IPS-15b (cell line): ENCODE measurements around the gene NUFIP2.
"Not testable (repeated sequence)": the region's sequence is repeated elsewhere in the genome, so short reads cannot be mapped to it uniquely, and the experiment has no call there.

Experiments
- H3K27me3 ChIP-seq: one replicate; pipeline ENCODE4 v1.6.1; 2013; ENCODE audit warnings: low read length; ENCODE audit not compliant: control insufficient read depth, insufficient read depth
- H3K36me3 ChIP-seq: one replicate; pipeline ENCODE4 v1.6.1; 2013; ENCODE audit warnings: low read length; ENCODE audit not compliant: control insufficient read depth, insufficient read depth
- H3K4me1 ChIP-seq: one replicate; pipeline ENCODE4 v1.6.1; 2013; ENCODE audit warnings: mild to moderate bottlenecking, low read length; ENCODE audit not compliant: control insufficient read depth, insufficient read depth
- H3K4me3 ChIP-seq: one replicate; pipeline ENCODE4 v1.5.1; 2013; ENCODE audit warnings: low read depth, low read length
- H3K9ac ChIP-seq: one replicate; pipeline ENCODE4 v1.6.1; 2013; ENCODE audit warnings: low read depth, mild to moderate bottlenecking, low read length
- H3K9me3 ChIP-seq: one replicate; pipeline ENCODE4 v1.6.1; 2013; ENCODE audit warnings: mild to moderate bottlenecking, low read length; ENCODE audit not compliant: control insufficient read depth, insufficient read depth

The NUFIP2 gene

GRCh38 chr17:29271980-29272379 lies 22.0 kb downstream of the NUFIP2 start:
- H3K27me3 ChIP-seq, H3K4me3 ChIP-seq, H3K36me3 ChIP-seq, H3K9ac ChIP-seq, H3K4me1 ChIP-seq, H3K9me3 ChIP-seq: not testable (repeated sequence)

- Histone ChIP-seq H3K9me3 (no peaks in the 10 kb centered on the region), H3K4me1 (no peaks in the 10 kb centered on the region), H3K4me3 (no peak overlapping the region), H3K36me3 (peaks cover 10% of the 10 kb centered on the region), H3K27me3 (no peaks in the 10 kb centered on the region), H3K9ac (no peak overlapping the region)
Measured at GRCh38 chr17:29263916-29264315, 30.0 kb downstream of the NUFIP2 start.

GRCh38 chr17:29257756-29258155 lies 36.2 kb downstream of the NUFIP2 start:
- Histone ChIP-seq H3K27me3 (no peaks in the 10 kb centered on the region), H3K9ac (no peak overlapping the region), H3K4me1 (no peaks in the 10 kb centered on the region), H3K36me3 (peaks cover 7% of the 10 kb centered on the region), H3K4me3 (no peak overlapping the region), H3K9me3 (no peaks in the 10 kb centered on the region)

GRCh38 chr17:29256735-29257466 lies 37.0 kb downstream of the NUFIP2 start:
- Histone ChIP-seq H3K4me1 (no peaks in the 10 kb centered on the region), H3K27me3 (no peaks in the 10 kb centered on the region), H3K36me3 (peaks cover 7% of the 10 kb centered on the region), H3K9me3 (no peaks in the 10 kb centered on the region), H3K4me3 (no peak overlapping the region), H3K9ac (no peak overlapping the region)

- Histone ChIP-seq H3K4me3 (no peak overlapping the region), H3K4me1 (no peaks in the 10 kb centered on the region), H3K9me3 (no peaks in the 10 kb centered on the region), H3K27me3 (no peaks in the 10 kb centered on the region), H3K36me3 (peaks cover 4% of the 10 kb centered on the region), H3K9ac (no peak overlapping the region)
Measured at GRCh38 chr17:29255926-29256522, 37.9 kb downstream of the NUFIP2 start.

- Histone ChIP-seq H3K9me3 (no peaks in the 10 kb centered on the region), H3K4me3 (no peak overlapping the region), H3K9ac (no peak overlapping the region), H3K4me1 (no peaks in the 10 kb centered on the region), H3K36me3 (no peaks in the 10 kb centered on the region), H3K27me3 (no peaks in the 10 kb centered on the region)
Measured at GRCh38 chr17:29253037-29253436, 40.9 kb downstream of the NUFIP2 start.

GRCh38 chr17:29252101-29252791 lies 41.7 kb downstream of the NUFIP2 start:
- H3K4me3 ChIP-seq: no peak overlapping the region
- H3K4me1 ChIP-seq: no peaks in the 10 kb centered on the region
- H3K27me3 ChIP-seq: no peaks in the 10 kb centered on the region
- no peak overlapping the region for H3K9ac ChIP-seq
- H3K36me3 ChIP-seq: no peaks in the 10 kb centered on the region
- H3K9me3 ChIP-seq: no peaks in the 10 kb centered on the region

- Histone ChIP-seq H3K9ac (no peak overlapping the region), H3K9me3 (no peaks in the 10 kb centered on the region), H3K4me1 (no peaks in the 10 kb centered on the region)
Measured at GRCh38 chr17:29251184-29251583, 42.8 kb downstream of the NUFIP2 start.

GRCh38 chr17:29250666-29251065 lies 43.3 kb downstream of the NUFIP2 start:
- H3K4me1 ChIP-seq: no peaks in the 10 kb centered on the region
- no peaks in the 10 kb centered on the region for H3K9me3 ChIP-seq
- no peaks in the 10 kb centered on the region for H3K36me3 ChIP-seq
- H3K9ac ChIP-seq: no peak overlapping the region
- no peak overlapping the region for H3K4me3 ChIP-seq
- H3K27me3 ChIP-seq: no peaks in the 10 kb centered on the region

More at GRCh38 chr17:29251184-29251583, 42.8 kb downstream of the NUFIP2 start:
- Histone ChIP-seq H3K4me3 (no peak overlapping the region), H3K27me3 (no peaks in the 10 kb centered on the region), H3K36me3 (no peaks in the 10 kb centered on the region)

- Histone ChIP-seq H3K9ac (no peak overlapping the region), H3K4me1 (no peaks in the 10 kb centered on the region), H3K27me3 (no peaks in the 10 kb centered on the region), H3K9me3 (no peaks in the 10 kb centered on the region), H3K4me3 (no peak overlapping the region), H3K36me3 (no peaks in the 10 kb centered on the region)
Measured at GRCh38 chr17:29248845-29249244, 45.1 kb downstream of the NUFIP2 start.

- Histone ChIP-seq H3K4me1 (no peaks in the 10 kb centered on the region), H3K27me3 (no peaks in the 10 kb centered on the region), H3K36me3 (no peaks in the 10 kb centered on the region), H3K4me3 (no peak overlapping the region), H3K9me3 (no peaks in the 10 kb centered on the region), H3K9ac (no peak overlapping the region)
Measured at GRCh38 chr17:29247219-29247618, 46.7 kb downstream of the NUFIP2 start.

GRCh38 chr17:29246628-29247027 lies 47.3 kb downstream of the NUFIP2 start, which contains the start of gene CRYBA1:
Gene CRYBA1, plus strand, starts transcription at chr17:29246859. Its CDS starts 5 bp downstream, at chr17:29246864.
- H3K9me3 ChIP-seq: no peaks in the 10 kb centered on the region
- H3K36me3 ChIP-seq: no peaks in the 10 kb centered on the region
- no peaks in the 10 kb centered on the region for H3K4me1 ChIP-seq
- no peaks in the 10 kb centered on the region for H3K27me3 ChIP-seq
- no peak within 1 kb of the TSS for H3K4me3 ChIP-seq
- no peak within 1 kb of the TSS for H3K9ac ChIP-seq
